ENCODE measurements around the gene FAM184B. TPM values are rescaled to one million over a fixed set of nuclear protein-coding genes. Genes with fewer than 3 reads are reported as not detected.

FAM184B gene
- total and polyA plus RNA-seq, 2 experiments from 2014 or later: 0.11 to 0.49 TPM

DNA sequence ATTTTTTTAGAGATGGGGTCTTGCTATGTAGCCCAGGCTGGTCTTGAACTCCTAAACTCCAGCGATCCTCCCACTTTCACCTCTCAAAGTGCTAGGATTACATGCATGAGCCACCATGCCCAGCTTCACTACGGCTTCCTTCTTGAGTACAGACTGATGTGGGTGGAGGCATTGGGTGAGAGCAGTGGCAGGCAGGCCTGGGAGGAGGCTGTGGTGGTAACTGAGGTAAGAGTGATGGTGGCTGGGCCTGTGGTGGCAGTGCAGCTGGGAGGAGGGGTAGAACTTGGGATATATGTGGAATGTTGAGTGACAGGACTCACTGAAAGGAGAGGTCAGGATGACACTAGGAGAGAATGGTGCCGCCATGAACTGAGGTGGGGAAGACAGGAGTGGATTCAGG is 86.1 kb downstream of the FAM184B start:
- DNase-seq (ENCODE audit: low spot score): no peak
- H3K4me3 Mint-ChIP-seq: no peak overlapping the region
- no peaks in the 10 kb centered on the region for H4K20me1 ChIP-seq (replicated peaks; ENCODE audit: insufficient read depth)
- H3F3A ChIP-seq (replicated peaks; ENCODE audit: low read depth): no peaks in the 10 kb centered on the region
- H3K27ac Mint-ChIP-seq: no peak overlapping the region
- no peaks in the 10 kb centered on the region for H3K4me1 ChIP-seq (ENCODE audit: insufficient read depth)
- H3K4me1 Mint-ChIP-seq: no peaks in the 10 kb centered on the region
- peaks cover under 1% of the 10 kb centered on the region for H3K27me3 Mint-ChIP-seq (ENCODE audit: insufficient read depth, low read depth, poor library complexity)
- H3K36me3 ChIP-seq (ENCODE audit: insufficient read depth): no peaks in the 10 kb centered on the region
- H3K9me3 Mint-ChIP-seq: peaks cover 5% of the 10 kb centered on the region; the same call in 2 of the 3 replicates
- no peak for TF ChIP-seq POLR2AphosphoS5 (IDR thresholded peaks at IDR 0.05; ENCODE audit: low read depth)
- H3K4me3 ChIP-seq: no peak overlapping the region
- H3K27me3 ChIP-seq (ENCODE audit: insufficient read depth): no peaks in the 10 kb centered on the region
- no peaks in the 10 kb centered on the region for H3K36me3 Mint-ChIP-seq (ENCODE audit: low read depth)
- H3K79me2 ChIP-seq (replicated peaks; ENCODE audit: insufficient read depth): no peaks in the 10 kb centered on the region
- no peak for ATAC-seq
- no peak overlapping the region for H2AFZ ChIP-seq
- no peak overlapping the region for H3K27ac ChIP-seq (ENCODE audit: low read depth)
- no peaks in the 10 kb centered on the region for H3K9me2 ChIP-seq (ENCODE audit: insufficient read depth)
- H3K4me2 ChIP-seq: no peak overlapping the region

DNA sequence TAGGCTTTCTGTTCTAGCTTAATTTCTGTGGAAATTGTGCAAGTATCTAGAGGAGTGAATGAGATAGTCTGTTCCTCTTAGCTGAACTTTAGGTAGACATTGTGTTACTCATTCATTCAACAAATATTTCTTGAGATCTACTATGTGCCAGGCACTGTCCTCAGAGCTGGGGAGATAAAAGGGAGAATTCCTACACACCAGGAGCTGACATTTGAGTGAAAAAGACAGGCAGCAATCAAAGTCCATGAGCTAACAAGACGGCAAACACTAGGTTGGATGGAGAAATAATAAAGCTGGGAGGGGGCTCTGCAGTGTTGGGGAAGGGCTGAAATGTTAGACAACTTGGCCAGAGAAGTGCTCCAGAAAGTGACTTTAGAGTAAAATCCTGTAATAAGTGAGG is 86.9 kb downstream of the FAM184B start:
- Mint-ChIP-seq H3K4me3 (no peak overlapping the region), H3K27ac (no peak overlapping the region), H3K36me3 (ENCODE audit: low read depth) (no peaks in the 10 kb centered on the region), H3K9me3 (peaks cover 5% of the 10 kb centered on the region; the same call in 2 of the 3 replicates), H3K27me3 (ENCODE audit: insufficient read depth, low read depth, poor library complexity) (peaks cover 2% of the 10 kb centered on the region), H3K4me1 (no peaks in the 10 kb centered on the region)
- H2AFZ ChIP-seq: no peak overlapping the region
- H3K79me2 ChIP-seq (replicated peaks; ENCODE audit: insufficient read depth): no peaks in the 10 kb centered on the region
- H3K4me3 ChIP-seq: no peak overlapping the region
- H3K27me3 ChIP-seq (ENCODE audit: insufficient read depth): no peaks in the 10 kb centered on the region
- H4K20me1 ChIP-seq (replicated peaks; ENCODE audit: insufficient read depth): no peaks in the 10 kb centered on the region
- H3K27ac ChIP-seq (ENCODE audit: low read depth): no peak overlapping the region
- H3K4me2 ChIP-seq: no peak overlapping the region
- ATAC-seq (no peak), DNase-seq (ENCODE audit: low spot score) (no peak)
- no peaks in the 10 kb centered on the region for H3K4me1 ChIP-seq (ENCODE audit: insufficient read depth)
- TF ChIP-seq STAT1 (IDR thresholded peaks at IDR 0.05; ENCODE audit: unreplicated experiment) (no peak), NANOG (IDR thresholded peaks at IDR 0.05; ENCODE audit: borderline replicate concordance) (no peak), ZNF331 (CRISPR knock-in tag; IDR thresholded peaks at IDR 0.05; ENCODE audit: low read depth) (no peak), ZNF114 (CRISPR knock-in tag; IDR thresholded peaks at IDR 0.05) (no peak)
- TF ChIP-seq, protein P1, sequence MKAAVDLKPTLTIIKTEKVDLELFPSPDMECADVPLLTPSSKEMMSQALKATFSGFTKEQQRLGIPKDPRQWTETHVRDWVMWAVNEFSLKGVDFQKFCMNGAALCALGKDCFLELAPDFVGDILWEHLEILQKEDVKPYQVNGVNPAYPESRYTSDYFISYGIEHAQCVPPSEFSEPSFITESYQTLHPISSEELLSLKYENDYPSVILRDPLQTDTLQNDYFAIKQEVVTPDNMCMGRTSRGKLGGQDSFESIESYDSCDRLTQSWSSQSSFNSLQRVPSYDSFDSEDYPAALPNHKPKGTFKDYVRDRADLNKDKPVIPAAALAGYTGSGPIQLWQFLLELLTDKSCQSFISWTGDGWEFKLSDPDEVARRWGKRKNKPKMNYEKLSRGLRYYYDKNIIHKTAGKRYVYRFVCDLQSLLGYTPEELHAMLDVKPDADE (IDR thresholded peaks at IDR 0.05): no peak
- no peaks in the 10 kb centered on the region for H3F3A ChIP-seq (replicated peaks; ENCODE audit: low read depth)
- H3K9me2 ChIP-seq (ENCODE audit: insufficient read depth): no peaks in the 10 kb centered on the region
- H3K36me3 ChIP-seq (ENCODE audit: insufficient read depth): no peaks in the 10 kb centered on the region

- no peaks in the 10 kb centered on the region for H3K9me2 ChIP-seq (ENCODE audit: insufficient read depth)
- no peak overlapping the region for H3K4me2 ChIP-seq
- no peaks in the 10 kb centered on the region for H4K20me1 ChIP-seq (replicated peaks; ENCODE audit: insufficient read depth)
- no peaks in the 10 kb centered on the region for H3K79me2 ChIP-seq (replicated peaks; ENCODE audit: insufficient read depth)
- H3K4me3 Mint-ChIP-seq: no peak overlapping the region
- no peaks in the 10 kb centered on the region for H3F3A ChIP-seq (replicated peaks; ENCODE audit: low read depth)
- peaks cover 4% of the 10 kb centered on the region for H3K27me3 Mint-ChIP-seq (ENCODE audit: insufficient read depth, low read depth, poor library complexity)
- H3K9me3 Mint-ChIP-seq: no peaks in the 10 kb centered on the region
- ATAC-seq: no peak
- no peak overlapping the region for H3K4me3 ChIP-seq
- no peak overlapping the region for H3K27ac Mint-ChIP-seq
- no peak overlapping the region for H3K27ac ChIP-seq (ENCODE audit: low read depth)
- DNase-seq (ENCODE audit: low spot score): no peak
- no peaks in the 10 kb centered on the region for H3K4me1 ChIP-seq (ENCODE audit: insufficient read depth)
- TF ChIP-seq, protein P2, sequence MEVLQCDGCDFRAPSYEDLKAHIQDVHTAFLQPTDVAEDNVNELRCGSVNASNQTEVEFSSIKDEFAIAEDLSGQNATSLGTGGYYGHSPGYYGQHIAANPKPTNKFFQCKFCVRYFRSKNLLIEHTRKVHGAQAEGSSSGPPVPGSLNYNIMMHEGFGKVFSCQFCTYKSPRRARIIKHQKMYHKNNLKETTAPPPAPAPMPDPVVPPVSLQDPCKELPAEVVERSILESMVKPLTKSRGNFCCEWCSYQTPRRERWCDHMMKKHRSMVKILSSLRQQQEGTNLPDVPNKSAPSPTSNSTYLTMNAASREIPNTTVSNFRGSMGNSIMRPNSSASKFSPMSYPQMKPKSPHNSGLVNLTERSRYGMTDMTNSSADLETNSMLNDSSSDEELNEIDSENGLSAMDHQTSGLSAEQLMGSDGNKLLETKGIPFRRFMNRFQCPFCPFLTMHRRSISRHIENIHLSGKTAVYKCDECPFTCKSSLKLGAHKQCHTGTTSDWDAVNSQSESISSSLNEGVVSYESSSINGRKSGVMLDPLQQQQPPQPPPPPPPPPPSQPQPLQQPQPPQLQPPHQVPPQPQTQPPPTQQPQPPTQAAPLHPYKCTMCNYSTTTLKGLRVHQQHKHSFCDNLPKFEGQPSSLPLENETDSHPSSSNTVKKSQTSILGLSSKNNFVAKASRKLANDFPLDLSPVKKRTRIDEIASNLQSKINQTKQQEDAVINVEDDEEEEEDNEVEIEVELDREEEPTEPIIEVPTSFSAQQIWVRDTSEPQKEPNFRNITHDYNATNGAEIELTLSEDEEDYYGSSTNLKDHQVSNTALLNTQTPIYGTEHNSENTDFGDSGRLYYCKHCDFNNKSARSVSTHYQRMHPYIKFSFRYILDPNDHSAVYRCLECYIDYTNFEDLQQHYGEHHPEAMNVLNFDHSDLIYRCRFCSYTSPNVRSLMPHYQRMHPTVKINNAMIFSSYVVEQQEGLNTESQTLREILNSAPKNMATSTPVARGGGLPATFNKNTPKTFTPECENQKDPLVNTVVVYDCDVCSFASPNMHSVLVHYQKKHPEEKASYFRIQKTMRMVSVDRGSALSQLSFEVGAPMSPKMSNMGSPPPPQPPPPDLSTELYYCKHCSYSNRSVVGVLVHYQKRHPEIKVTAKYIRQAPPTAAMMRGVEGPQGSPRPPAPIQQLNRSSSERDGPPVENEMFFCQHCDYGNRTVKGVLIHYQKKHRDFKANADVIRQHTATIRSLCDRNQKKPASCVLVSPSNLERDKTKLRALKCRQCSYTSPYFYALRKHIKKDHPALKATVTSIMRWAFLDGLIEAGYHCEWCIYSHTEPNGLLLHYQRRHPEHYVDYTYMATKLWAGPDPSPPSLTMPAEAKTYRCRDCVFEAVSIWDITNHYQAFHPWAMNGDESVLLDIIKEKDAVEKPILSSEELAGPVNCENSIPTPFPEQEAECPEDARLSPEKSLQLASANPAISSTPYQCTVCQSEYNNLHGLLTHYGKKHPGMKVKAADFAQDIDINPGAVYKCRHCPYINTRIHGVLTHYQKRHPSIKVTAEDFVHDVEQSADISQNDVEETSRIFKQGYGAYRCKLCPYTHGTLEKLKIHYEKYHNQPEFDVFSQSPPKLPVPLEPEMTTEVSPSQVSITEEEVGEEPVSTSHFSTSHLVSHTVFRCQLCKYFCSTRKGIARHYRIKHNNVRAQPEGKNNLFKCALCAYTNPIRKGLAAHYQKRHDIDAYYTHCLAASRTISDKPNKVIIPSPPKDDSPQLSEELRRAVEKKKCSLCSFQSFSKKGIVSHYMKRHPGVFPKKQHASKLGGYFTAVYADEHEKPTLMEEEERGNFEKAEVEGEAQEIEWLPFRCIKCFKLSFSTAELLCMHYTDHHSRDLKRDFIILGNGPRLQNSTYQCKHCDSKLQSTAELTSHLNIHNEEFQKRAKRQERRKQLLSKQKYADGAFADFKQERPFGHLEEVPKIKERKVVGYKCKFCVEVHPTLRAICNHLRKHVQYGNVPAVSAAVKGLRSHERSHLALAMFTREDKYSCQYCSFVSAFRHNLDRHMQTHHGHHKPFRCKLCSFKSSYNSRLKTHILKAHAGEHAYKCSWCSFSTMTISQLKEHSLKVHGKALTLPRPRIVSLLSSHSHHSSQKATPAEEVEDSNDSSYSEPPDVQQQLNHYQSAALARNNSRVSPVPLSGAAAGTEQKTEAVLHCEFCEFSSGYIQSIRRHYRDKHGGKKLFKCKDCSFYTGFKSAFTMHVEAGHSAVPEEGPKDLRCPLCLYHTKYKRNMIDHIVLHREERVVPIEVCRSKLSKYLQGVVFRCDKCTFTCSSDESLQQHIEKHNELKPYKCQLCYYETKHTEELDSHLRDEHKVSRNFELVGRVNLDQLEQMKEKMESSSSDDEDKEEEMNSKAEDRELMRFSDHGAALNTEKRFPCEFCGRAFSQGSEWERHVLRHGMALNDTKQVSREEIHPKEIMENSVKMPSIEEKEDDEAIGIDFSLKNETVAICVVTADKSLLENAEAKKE (CRISPR knock-in tag; IDR thresholded peaks at IDR 0.05): no peak
- TF ChIP-seq STAT1 (IDR thresholded peaks at IDR 0.05; ENCODE audit: unreplicated experiment): no peak
- no peaks in the 10 kb centered on the region for H3K27me3 ChIP-seq (ENCODE audit: insufficient read depth)
- H3K36me3 Mint-ChIP-seq (ENCODE audit: low read depth): no peaks in the 10 kb centered on the region
- H2AFZ ChIP-seq: no peak overlapping the region
- H3K4me1 Mint-ChIP-seq: no peaks in the 10 kb centered on the region; the same call in 1 of the 3 replicates
- no peaks in the 10 kb centered on the region for H3K36me3 ChIP-seq (ENCODE audit: insufficient read depth)
Observed at GRCh38 chr4:17690898-17691297, 90.5 kb downstream of the FAM184B start.

Measured in GM23338 (cell line).